Activated CD4-positive, alpha-beta T cell treated with anti-CD3 and anti-CD28 coated beads for 48 hours (primary cell): ENCODE data around the gene ZNF207.
"Not testable (repeated sequence)": the region's sequence is repeated elsewhere in the genome, so short reads cannot be mapped to it uniquely, and the experiment has no call there.

Experiments
- DNase-seq: peaks from one replicate; pipeline ENCODE4 v3.0.0-alpha.2; 2020

Gene ZNF207

DNA sequence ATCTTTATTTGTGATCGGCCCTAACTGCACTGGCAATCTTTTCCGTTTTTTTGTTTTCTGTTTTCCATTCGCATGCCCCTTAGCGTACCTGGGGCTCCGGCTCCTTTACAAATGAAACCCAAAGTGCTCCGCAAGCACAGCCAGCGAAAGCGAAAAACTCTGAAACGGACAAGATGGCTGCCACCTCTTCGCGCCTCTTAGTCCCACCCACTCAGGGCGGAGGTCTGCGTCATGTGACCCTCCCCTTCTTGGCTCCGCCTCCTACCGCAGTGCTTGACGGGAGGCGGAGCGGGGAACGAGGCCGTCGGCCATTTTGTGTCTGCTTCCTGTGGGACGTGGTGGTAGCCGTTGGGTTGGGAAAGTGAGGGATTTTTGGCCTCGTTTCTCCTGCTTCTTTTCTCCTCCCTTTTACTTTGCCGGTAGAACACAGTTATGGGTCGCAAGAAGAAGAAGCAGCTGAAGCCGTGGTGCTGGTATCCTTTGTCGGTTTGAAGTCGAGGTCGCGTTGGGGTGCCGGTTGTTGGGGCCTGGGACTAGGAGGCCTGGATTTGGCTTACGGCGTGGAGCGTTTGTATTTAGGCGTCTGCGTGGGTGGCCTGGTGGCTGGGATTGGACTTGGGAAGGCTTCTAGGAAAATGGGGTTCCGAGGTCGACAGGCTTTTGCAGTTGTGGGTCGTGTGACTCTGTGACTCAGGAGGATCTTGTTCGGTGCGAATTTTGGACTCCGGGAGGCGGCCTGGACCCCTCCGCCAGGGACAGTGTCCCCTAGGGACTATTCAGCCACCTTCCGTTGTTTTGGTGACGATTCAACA lies at the start of gene ZNF207:
TSS of gene ZNF207 (plus strand) at position 304 of the 812 bp plus-strand sequence. CDS start at position 433, 129 bp downstream.
- peak; percentile 97 for DNase-seq

DNA sequence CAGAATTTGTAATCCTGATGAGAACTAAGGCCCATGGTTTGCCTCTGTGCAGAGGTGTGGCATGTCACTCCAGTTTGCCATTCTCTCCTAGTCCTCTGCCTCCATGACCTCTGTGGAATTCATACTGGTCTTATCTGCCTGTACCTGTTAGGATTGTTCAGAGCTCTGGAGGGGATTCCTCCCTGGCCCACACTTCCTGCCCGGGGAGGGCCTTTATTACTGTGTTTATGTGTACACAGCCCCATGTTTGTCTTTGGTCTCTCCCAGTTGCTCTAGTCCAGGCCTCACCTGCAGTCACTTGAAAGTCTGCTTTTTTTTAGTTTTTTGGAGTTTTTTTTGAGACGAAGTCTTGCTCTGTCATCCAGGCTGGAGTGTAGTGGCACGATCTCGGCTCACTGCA lies 47.9 kb upstream of the ZNF207 start:
- no peak for DNase-seq

GRCh38 chr17:32302860-32303649 lies 46.9 kb upstream of the ZNF207 start:
- no peak for DNase-seq

GRCh38 chr17:32303781-32304288 lies 46.1 kb upstream of the ZNF207 start:
- DNase-seq, result no peak

GRCh38 chr17:32305049-32305448 lies 44.9 kb upstream of the ZNF207 start:
- DNase-seq, result no peak

GRCh38 chr17:32307658-32308057 lies 42.3 kb upstream of the ZNF207 start:
- no peak for DNase-seq

- no peak for DNase-seq
These were observed 38.9 kb upstream of the ZNF207 start for GRCh38 chr17:32311028-32311536.

- no peak for DNase-seq
These were observed 35.3 kb upstream of the ZNF207 start for GRCh38 chr17:32314636-32315035.

GRCh38 chr17:32315171-32315570 lies 34.8 kb upstream of the ZNF207 start:
- no peak for DNase-seq

GRCh38 chr17:32316653-32317052 lies 33.3 kb upstream of the ZNF207 start:
- DNase-seq, result not testable (repeated sequence)

- DNase-seq, result no peak
These were observed 32.6 kb upstream of the ZNF207 start for GRCh38 chr17:32317353-32317752.

- no peak for DNase-seq
These were observed 31.9 kb upstream of the ZNF207 start for GRCh38 chr17:32318071-32318470.

GRCh38 chr17:32319548-32319905 lies 30.4 kb upstream of the ZNF207 start:
- peak; percentile 87 for DNase-seq

- DNase-seq, result not testable (repeated sequence)
These were observed 29.9 kb upstream of the ZNF207 start for GRCh38 chr17:32320080-32320479.

- no peak for DNase-seq
These were observed 29.1 kb upstream of the ZNF207 start for GRCh38 chr17:32320847-32321246.

- no peak for DNase-seq
These were observed 26.9 kb upstream of the ZNF207 start for GRCh38 chr17:32323046-32323445.

DNA sequence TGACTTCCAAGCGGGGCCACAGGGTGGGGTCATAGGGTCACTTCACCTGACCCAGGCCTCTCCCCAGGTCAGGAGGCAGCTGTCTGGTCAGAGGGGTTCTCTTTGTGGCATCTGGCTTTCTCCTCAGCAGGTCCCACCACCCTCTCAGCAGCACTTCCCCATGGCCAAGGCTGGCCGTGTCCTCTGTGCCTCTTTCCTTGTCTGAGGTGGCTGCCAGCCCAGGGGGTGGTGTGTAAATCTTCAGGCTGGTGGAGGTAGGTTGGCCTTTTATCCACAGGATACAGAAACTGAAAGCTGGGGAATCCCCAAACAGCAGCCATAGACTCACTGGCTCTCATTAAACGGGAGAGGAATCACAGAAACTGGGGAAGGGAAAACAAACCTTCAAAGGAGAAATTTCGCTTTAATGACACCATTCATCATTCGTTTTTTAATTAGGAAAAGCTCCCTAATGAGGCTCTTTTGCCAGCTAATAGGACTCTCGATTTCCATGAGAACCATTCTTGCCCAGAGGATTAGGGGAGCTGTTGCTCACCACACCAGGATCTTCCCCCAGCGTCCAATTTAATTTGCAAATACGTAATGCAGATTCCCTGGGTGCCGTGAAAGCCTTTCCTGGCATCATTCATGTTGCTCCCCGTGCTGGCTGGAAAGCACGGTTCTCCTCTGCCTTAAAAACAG lies 26.0 kb upstream of the ZNF207 start:
- DNase-seq, result peak; percentile 45

DNA sequence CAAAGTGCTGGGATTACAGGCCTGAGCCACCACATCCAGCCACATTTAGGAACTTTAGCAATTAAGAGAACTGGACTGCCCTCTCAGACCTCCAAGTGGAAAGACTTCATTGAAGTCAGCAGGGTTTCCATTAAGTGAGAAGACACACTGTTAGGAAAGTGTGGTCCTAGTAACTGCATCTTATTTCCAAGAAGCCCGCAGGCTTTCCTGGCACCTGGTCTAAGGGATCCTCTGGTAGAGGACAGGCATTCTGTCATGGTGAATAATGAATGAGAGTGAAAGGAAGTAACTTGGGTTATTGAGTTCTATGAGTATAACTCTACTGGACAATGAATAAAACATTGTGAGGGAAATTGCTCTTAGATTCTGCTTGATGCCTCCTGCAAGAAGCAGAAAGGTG lies 22.0 kb upstream of the ZNF207 start:
- DNase-seq, result no peak

DNA sequence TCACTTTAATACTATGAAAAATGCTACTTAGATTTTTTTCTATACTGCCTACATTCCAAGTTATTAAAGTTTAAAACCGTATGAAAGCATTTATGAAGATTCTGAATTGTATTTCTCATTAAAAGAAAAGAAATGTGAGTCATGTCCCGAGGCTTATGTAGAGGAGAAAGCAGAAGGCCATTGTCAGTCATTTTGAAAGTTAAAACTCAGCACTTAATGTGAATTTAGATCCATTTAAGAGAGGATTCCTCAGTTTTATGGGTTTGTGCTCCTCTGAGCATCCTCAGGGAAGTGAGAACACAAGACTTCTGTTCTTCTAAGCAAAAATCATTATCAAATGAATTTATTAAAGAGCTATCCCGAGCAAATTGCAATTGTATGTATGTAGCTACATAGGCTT lies 19.8 kb upstream of the ZNF207 start:
- no peak for DNase-seq

GRCh38 chr17:32331243-32332040 lies 18.5 kb upstream of the ZNF207 start:
- no peak for DNase-seq

GRCh38 chr17:32333187-32333586 lies 16.8 kb upstream of the ZNF207 start:
- DNase-seq, result no peak

- DNase-seq, result no peak
These were observed 14.9 kb upstream of the ZNF207 start for GRCh38 chr17:32335046-32335445.
